HEK293T (cell line): ENCODE measurements around the gene TAAR8.

ENCODE experiments used
- CTCF ChIA-PET: fragments of 350-600 bp; formaldehyde crosslinking; extraction: SDS; loops from one replicate; lab custom pipeline; 2021; ENCODE audit warnings: antibody characterized with exemption, inconsistent platforms; lab: Yijun Ruan, JAX
- POLR2A ChIA-PET: fragments of 350-600 bp; formaldehyde crosslinking; extraction: SDS; loops from one replicate; lab custom pipeline; 2020; ENCODE audit warnings: antibody characterized with exemption, inconsistent platforms; lab: Yijun Ruan, JAX
- DNase-seq: peaks from one replicate; pipeline ENCODE4 v3.0.0; 2012; ENCODE audit warnings: mixed read lengths; ENCODE audit errors: extremely low spot score
- ARNT ChIP-seq: fragments of 450-650 bp; IDR thresholded peaks from 2 replicates; pipeline ENCODE4 v1.6.1; 2017; ENCODE audit warnings: mild to moderate bottlenecking
- BHLHE40 ChIP-seq: fragments of 450-650 bp; IDR thresholded peaks from 2 replicates; pipeline ENCODE4 v1.6.1; 2016; ENCODE audit warnings: mild to moderate bottlenecking, moderate library complexity, borderline replicate concordance
- CTBP1 ChIP-seq: fragments of 450-650 bp; IDR thresholded peaks from 2 replicates; pipeline ENCODE4 v1.6.1; 2016; ENCODE audit warnings: borderline replicate concordance
- ELF4 ChIP-seq: fragments of 450-650 bp; IDR thresholded peaks from 2 replicates; pipeline ENCODE4 v1.6.1; 2017; ENCODE audit warnings: antibody characterized with exemption
- FOXA1 ChIP-seq: fragments of 450-650 bp; IDR thresholded peaks from 2 replicates; pipeline ENCODE4 v1.6.1; 2016; ENCODE audit warnings: mild to moderate bottlenecking
- FOXK2 ChIP-seq: fragments of 450-650 bp; IDR thresholded peaks from 2 replicates; pipeline ENCODE4 v1.6.1; 2016; ENCODE audit warnings: mild to moderate bottlenecking
- FOXM1 ChIP-seq: fragments of 450-650 bp; IDR thresholded peaks from 2 replicates; pipeline ENCODE4 v1.6.1; 2017; ENCODE audit warnings: mild to moderate bottlenecking, borderline replicate concordance
- HDGF ChIP-seq: fragments of 450-650 bp; IDR thresholded peaks from 2 replicates; pipeline ENCODE4 v1.6.1; 2017; ENCODE audit warnings: antibody characterized with exemption, borderline replicate concordance
- L3MBTL2 ChIP-seq: fragments of 450-650 bp; conservative IDR thresholded peaks from 2 replicates; pipeline ENCODE4 v1.6.1; 2016; ENCODE audit warnings: mild to moderate bottlenecking
- LEF1 ChIP-seq: fragments of 450-650 bp; IDR thresholded peaks from 2 replicates; pipeline ENCODE4 v1.6.1; 2017; ENCODE audit warnings: mild to moderate bottlenecking, borderline replicate concordance
- NFRKB ChIP-seq: fragments of 450-650 bp; IDR thresholded peaks from 2 replicates; pipeline ENCODE4 v1.6.1; 2016; ENCODE audit warnings: mild to moderate bottlenecking, moderate library complexity
- SP1 ChIP-seq: fragments of 450-650 bp; IDR thresholded peaks from 2 replicates; pipeline ENCODE4 v1.6.1; 2017
- SUZ12 ChIP-seq: fragments of 450-650 bp; IDR thresholded peaks from 2 replicates; pipeline ENCODE4 v1.6.1; 2016; ENCODE audit warnings: mild to moderate bottlenecking
- TARDBP ChIP-seq: fragments of 450-650 bp; IDR thresholded peaks from 2 replicates; pipeline ENCODE4 v1.6.1; 2016
- ZNF384 ChIP-seq: fragments of 450-650 bp; IDR thresholded peaks from 2 replicates; pipeline ENCODE4 v1.6.1; 2016
- TF ChIP-seq, protein P1 (sequence below): fragments of 450-650 bp; IDR thresholded peaks from 2 replicates; pipeline ENCODE4 v1.6.1; 2016

Gene TAAR8, protein sequence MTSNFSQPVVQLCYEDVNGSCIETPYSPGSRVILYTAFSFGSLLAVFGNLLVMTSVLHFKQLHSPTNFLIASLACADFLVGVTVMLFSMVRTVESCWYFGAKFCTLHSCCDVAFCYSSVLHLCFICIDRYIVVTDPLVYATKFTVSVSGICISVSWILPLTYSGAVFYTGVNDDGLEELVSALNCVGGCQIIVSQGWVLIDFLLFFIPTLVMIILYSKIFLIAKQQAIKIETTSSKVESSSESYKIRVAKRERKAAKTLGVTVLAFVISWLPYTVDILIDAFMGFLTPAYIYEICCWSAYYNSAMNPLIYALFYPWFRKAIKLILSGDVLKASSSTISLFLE

GRCh38 chr6:132552372-132552771 lies at the start of gene TAAR8:
Gene TAAR8, plus strand, starts transcription at chr6:132552672. Its CDS starts 21 bp downstream, at chr6:132552693.
- no peak for TF ChIP-seq CTBP1
- no peak for TF ChIP-seq ELF4
- no peak for TF ChIP-seq SUZ12
- TF ChIP-seq LEF1: no peak
- no peak for TF ChIP-seq FOXM1
- no peak for TF ChIP-seq FOXK2
- TF ChIP-seq FOXA1: no peak
- TF ChIP-seq BHLHE40: no peak
- TF ChIP-seq ZNF384: no peak
- TF ChIP-seq, protein P1, sequence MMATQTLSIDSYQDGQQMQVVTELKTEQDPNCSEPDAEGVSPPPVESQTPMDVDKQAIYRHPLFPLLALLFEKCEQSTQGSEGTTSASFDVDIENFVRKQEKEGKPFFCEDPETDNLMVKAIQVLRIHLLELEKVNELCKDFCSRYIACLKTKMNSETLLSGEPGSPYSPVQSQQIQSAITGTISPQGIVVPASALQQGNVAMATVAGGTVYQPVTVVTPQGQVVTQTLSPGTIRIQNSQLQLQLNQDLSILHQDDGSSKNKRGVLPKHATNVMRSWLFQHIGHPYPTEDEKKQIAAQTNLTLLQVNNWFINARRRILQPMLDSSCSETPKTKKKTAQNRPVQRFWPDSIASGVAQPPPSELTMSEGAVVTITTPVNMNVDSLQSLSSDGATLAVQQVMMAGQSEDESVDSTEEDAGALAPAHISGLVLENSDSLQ: no peak
- no peak for TF ChIP-seq L3MBTL2
- TF ChIP-seq TARDBP: no peak
- TF ChIP-seq ARNT: no peak
- no peak for TF ChIP-seq NFRKB
- ChIA-PET POLR2A (interaction anchor here (1.4 kb wide), 1 partner anchor 13 kb away, joined by 3 read pairs; no protein-coding TSS in a partner anchor), CTCF (no interaction called here)
- no peak for DNase-seq

GRCh38 chr6:132504757-132505156 lies 47.7 kb upstream of the TAAR8 start:
- TF ChIP-seq CTBP1: no peak
- TF ChIP-seq HDGF: no peak
- no peak for TF ChIP-seq FOXM1
- TF ChIP-seq ARNT: no peak
- no peak for TF ChIP-seq L3MBTL2
- TF ChIP-seq SUZ12: no peak
- TF ChIP-seq BHLHE40: no peak
- no peak for TF ChIP-seq SP1
- TF ChIP-seq NFRKB: no peak
- no peak for TF ChIP-seq LEF1
- TF ChIP-seq, protein P1: no peak
- TF ChIP-seq ZNF384: no peak
- TF ChIP-seq ELF4: no peak
- no peak for TF ChIP-seq FOXA1
- TF ChIP-seq TARDBP: no peak
- no peak for TF ChIP-seq FOXK2
- ChIA-PET POLR2A (no interaction called here), CTCF (no interaction called here)
- DNase-seq: no peak

GRCh38 chr6:132505158-132505557 lies 47.3 kb upstream of the TAAR8 start:
- CTCF ChIA-PET: no interaction called here
- POLR2A ChIA-PET: no interaction called here
- DNase-seq: no peak
- TF ChIP-seq ELF4 (no peak), HDGF (no peak), ARNT (no peak), FOXM1 (no peak), BHLHE40 (no peak), L3MBTL2 (no peak), ZNF384 (no peak), SUZ12 (no peak), LEF1 (no peak), CTBP1 (no peak), NFRKB (no peak), FOXK2 (no peak), SP1 (no peak), FOXA1 (no peak), TARDBP (no peak)
- TF ChIP-seq, protein P1: no peak

DNA sequence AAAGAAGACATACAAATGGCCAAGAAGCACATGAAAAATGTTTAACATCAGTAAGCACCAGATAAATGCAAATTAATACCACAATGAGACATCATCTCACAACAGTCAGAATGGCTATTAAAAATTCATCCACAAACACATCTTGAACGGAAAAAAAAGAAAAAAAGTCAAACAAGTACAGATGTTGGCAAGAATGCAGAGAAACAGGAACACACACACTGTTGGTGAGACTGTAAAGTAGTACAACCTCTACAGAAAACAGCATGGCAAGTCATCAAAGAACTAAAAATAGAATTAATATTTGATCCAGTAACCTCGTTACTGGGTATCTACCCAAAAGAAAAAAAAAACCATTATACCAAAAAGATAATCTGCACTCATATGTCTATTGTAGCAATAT lies 46.0 kb upstream of the TAAR8 start:
- ChIA-PET CTCF (no interaction called here), POLR2A (no interaction called here)
- no peak for DNase-seq
- TF ChIP-seq TARDBP: no peak
- TF ChIP-seq LEF1: no peak
- TF ChIP-seq FOXA1: no peak
- no peak for TF ChIP-seq CTBP1
- TF ChIP-seq L3MBTL2: no peak
- TF ChIP-seq ZNF384: no peak
- no peak for TF ChIP-seq FOXK2
- no peak for TF ChIP-seq NFRKB
- no peak for TF ChIP-seq HDGF

DNA sequence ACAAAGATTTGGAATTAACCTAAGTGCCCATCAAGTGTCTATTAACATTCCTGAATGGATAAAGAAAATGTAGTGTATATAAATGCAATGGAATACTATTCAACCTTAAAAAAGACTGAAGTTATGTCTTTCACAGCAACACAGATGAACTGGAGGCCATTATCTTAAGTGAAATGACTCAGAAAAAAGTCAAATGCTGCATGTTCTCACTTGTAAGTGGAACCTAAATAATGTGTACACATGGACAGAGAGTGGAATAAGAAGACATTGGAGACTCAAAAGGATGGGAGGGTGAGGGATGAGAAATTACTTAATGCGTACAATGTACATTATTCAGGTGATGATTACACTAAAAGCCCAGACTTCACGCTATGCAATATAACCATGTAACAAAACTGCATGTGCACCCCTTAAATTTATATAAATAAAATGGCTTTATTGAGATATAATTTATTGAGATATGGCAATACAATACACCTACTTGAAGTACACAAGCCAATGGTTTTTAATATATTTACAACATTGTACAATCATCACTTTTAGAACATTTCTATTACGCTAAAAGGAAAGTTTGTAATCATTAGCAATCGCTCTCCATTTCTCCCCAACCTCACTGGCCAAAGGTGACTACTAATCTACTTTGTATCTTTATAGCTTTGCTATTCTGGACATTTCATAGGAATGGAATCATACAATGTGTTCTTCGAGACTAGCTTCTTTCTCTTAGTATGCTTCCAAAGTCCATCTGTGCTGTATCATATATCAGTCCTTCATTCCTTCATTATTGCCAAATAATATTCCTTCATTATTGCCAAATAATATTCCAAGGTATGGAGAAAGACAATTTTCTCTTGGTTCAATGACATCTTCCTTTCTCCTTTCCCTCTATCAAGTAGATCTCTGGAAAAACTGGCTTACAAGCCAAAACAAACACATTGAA lies 45.3 kb upstream of the TAAR8 start:
- CTCF ChIA-PET: interaction anchor here (0.6 kb wide), 1 partner anchor 320 kb away, joined by 6 read pairs; no protein-coding TSS in a partner anchor
- POLR2A ChIA-PET: no interaction called here

More for the DNA sequence above, 45.3 kb upstream of the TAAR8 start:
- TF ChIP-seq, protein P1: no peak
- no peak for TF ChIP-seq LEF1
- TF ChIP-seq CTBP1: no peak
- TF ChIP-seq BHLHE40: no peak
- TF ChIP-seq SUZ12: no peak
- no peak for TF ChIP-seq FOXK2
- no peak for TF ChIP-seq NFRKB
- TF ChIP-seq FOXA1: no peak
- no peak for TF ChIP-seq FOXM1
- TF ChIP-seq ZNF384: no peak
- TF ChIP-seq TARDBP: no peak
- no peak for TF ChIP-seq L3MBTL2
- TF ChIP-seq ARNT: no peak
- TF ChIP-seq HDGF: no peak
- TF ChIP-seq ELF4: no peak
- TF ChIP-seq SP1: no peak
- no peak for DNase-seq
